GM18909 (cell line): ENCODE results near the gene MNAT1.
A peak's percentile ranks its signal among the peaks of the same experiment; 100 is the strongest.
"Not testable (repeated sequence)": the region's sequence is repeated elsewhere in the genome, so short reads cannot be mapped to it uniquely, and the experiment has no call there.

Experiments
- ATAC-seq: cut with Tn5 transposase; IDR thresholded peaks from one replicate; pipeline ENCODE4 v1.9.1; 2021; ENCODE audit warnings: mild to moderate bottlenecking; ENCODE audit not compliant: unreplicated experiment, poor library complexity

Gene MNAT1

GRCh38 chr14:60800409-60800808 lies 65.8 kb downstream of the MNAT1 start:
- no peak for ATAC-seq

DNA sequence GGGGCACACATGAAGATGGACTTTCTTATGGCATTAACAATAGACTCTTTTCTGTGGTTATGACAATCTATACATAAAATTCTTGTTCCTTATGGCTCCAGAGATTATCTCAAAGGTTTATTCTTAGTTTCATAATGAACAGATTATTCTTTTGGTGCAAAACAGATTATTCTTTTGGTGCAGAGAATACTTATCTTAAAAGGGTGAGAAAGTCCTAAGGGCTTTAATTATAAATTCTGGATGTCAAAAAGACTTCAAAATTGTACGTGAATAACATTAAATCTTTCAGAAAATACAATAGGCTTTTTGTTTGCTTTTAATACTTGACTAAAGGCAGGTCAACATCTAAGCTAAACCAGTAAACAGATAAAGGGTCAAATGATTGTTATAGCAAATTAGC lies 69.3 kb downstream of the MNAT1 start:
- no peak for ATAC-seq

- ATAC-seq = no peak
These were observed 71.4 kb downstream of the MNAT1 start for GRCh38 chr14:60805841-60806430.

DNA sequence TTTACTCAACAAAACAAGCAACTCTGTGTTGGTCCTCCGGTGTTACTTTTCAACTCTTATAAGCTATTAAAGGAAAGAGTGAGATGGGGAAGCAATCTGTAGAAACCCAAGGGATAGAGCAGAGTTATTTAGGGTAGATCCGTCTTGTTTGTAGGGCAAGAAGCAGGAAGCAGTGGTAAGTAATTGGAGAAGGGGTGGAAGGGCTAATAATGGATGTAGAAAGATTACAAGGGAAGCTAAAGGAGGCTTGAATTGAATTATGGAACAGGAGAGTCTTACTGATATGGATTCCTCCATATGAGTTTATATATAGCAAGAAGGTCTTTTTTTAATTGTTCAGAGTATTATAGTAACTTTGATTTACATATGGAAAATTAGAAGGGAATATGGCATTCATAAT lies 72.7 kb downstream of the MNAT1 start:
- no peak for ATAC-seq

GRCh38 chr14:60807971-60808370 lies 73.4 kb downstream of the MNAT1 start:
- no peak for ATAC-seq

- ATAC-seq = no peak
These were observed 78.4 kb downstream of the MNAT1 start for GRCh38 chr14:60812987-60813386.

DNA sequence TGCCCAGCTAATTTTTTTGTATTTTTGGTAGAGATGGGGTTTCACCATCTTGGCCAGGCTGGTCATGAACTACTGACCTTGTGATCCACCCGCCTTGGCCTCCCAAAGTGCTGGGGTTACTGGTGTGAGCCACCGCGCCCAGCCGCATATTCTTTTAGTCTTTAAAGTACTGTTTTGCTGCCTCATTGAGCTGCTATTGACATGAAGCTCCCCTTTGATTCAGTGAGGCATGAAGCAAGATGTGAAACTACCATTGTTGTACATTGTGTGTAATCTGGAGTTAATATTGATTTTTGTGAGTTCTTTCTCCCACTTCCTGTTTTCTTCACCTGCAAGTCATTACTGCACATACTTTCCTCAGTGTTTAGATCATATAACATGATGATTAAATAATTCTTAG lies 80.8 kb downstream of the MNAT1 start:
- peak; percentile 98 for ATAC-seq

DNA sequence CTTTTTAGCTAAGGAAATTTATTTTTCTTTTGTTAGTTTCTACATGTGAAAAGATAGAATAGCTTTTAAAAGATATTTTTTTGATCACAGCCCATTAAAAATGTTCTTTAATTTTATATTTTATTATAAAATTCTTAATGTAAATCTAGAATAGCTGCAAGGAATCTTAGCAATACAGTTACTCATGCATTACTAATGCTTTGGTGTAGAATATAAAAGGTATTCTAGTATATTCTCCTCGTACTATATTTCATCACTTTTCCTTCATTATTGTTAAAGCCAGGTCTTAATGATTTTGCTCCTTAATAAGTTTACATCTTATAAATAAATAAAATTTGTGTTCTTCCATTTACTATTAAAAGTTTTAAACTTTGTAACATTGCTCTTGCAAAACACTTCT lies 82.6 kb downstream of the MNAT1 start:
- ATAC-seq = no peak

DNA sequence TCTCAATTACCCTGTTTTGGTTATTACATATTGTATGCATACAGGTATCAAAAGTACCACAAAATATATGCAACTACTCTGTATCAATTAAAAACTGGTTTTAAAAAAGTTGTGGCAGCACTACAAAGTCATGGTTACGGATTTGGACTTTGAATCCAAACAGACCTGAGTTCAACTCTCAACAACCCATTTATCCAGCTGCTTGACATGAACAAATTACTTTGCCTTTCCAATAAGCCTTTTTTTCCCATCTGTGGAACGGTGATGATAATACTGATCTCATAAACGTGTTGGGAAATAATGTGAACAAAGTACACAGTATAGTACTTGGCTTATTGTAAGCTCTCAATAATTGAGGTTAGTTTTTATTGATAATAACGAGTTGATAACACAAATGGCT lies 85.0 kb downstream of the MNAT1 start:
- ATAC-seq = no peak

DNA sequence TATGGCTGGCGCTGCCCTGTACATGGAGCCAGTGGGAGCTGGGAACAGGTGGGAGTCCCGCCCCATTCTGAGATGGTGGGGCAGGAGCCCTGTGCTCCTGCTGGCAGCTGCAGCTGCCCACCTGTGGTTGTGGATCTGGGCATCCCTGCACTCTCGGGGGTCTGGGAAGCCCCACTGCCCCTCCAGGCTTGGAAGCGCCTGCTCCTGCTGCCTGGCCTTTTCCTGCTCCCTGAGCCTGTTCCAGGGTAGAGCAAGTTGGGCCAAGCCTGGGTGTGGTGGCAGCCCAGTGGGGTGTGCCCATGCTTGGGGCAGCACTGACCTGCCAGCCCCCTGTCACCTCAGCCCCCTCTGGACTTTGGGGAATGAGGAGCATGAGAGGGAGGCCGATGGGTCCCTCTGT lies 104.0 kb downstream of the MNAT1 start:
- ATAC-seq = no peak

DNA sequence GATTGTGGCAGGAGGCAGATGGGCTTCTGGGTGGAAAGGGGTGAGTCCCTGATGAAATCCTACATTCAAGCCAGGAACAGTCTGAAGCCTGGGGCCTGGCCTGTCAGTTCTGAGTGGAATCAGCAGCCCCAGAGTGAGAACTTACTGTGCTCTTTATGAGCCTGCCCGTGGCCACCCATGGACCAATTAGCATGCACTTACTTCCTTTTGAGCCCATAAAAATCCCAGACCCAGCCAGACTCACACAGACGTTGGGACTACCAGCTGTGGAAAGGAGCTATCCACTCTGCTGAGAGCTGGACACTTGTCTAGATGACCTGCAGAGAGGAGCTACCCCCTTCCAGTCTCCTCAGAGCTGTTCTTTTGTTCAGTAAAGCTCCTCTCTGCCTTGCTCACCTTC lies 104.5 kb downstream of the MNAT1 start:
- ATAC-seq = no peak

- no peak for ATAC-seq
These were observed 105.1 kb downstream of the MNAT1 start for GRCh38 chr14:60839657-60840056.

GRCh38 chr14:60840313-60840712 lies 105.8 kb downstream of the MNAT1 start:
- no peak for ATAC-seq

DNA sequence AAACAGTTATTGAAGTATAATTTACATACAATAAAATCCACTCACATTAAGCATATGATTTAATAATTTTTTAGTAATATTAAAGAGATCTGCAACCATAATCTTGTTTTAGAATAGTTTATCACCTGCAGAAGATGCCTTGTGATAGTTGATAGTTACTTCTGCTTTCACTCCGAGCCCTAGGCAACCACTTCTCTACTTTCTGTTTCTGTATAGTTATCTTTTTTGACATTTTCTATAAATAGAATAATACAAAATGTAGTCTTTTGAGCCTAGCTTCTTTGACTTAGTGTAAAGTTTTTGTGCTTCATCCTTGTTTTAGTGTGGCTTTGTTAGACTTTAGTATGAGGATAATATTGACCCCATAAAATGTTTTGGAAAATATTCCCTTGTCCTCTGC lies 111.0 kb downstream of the MNAT1 start:
- peak; percentile 98 for ATAC-seq

GRCh38 chr14:60848066-60848465 lies 113.5 kb downstream of the MNAT1 start:
- ATAC-seq = no peak

DNA sequence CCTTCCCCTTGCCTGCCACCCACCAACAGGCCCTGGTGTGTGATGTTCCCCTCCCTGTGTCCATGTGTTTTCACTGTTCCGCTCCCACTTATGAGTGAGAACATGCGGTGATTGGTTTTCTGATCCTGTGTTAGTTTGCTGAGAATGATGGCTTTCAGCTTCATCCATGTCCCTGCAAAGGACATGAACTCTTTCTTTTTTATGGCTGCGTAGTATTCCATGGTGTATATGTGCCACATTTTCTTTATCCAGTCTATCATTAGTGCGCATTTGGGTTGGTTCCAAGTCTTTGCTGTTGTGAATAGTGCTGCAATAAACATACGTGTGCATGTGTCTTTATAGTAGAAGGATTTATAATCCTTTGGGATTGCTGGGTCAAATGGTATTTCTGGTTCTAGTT lies 117.1 kb downstream of the MNAT1 start:
- not testable (repeated sequence) for ATAC-seq

DNA sequence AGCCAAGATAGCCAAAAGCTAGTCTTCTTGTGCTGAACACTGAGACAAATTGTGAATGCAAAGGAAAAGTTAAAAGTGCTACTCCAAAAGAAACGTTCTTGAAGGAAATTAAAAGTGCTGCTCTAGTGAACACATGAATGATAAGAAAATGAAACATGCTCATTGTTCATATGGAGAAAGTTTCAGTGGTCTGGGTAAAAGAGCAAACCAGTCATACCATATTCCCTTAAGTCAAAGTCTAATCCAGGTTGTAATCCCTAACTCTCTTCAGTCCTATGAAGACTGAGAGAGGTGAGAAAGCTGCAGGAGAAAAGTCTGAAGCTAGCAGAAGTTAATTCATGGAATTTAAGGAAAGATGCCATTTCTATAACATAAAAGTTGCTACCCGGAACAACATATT lies 121.5 kb downstream of the MNAT1 start:
- no peak for ATAC-seq

- ATAC-seq = no peak
These were observed 125.0 kb downstream of the MNAT1 start for GRCh38 chr14:60859525-60859924.

- no peak for ATAC-seq
These were observed 127.1 kb downstream of the MNAT1 start for GRCh38 chr14:60861545-60862140.

- no peak for ATAC-seq
These were observed 127.7 kb downstream of the MNAT1 start for GRCh38 chr14:60862283-60862682.

GRCh38 chr14:60863249-60863648 lies 128.7 kb downstream of the MNAT1 start:
- ATAC-seq = no peak

DNA sequence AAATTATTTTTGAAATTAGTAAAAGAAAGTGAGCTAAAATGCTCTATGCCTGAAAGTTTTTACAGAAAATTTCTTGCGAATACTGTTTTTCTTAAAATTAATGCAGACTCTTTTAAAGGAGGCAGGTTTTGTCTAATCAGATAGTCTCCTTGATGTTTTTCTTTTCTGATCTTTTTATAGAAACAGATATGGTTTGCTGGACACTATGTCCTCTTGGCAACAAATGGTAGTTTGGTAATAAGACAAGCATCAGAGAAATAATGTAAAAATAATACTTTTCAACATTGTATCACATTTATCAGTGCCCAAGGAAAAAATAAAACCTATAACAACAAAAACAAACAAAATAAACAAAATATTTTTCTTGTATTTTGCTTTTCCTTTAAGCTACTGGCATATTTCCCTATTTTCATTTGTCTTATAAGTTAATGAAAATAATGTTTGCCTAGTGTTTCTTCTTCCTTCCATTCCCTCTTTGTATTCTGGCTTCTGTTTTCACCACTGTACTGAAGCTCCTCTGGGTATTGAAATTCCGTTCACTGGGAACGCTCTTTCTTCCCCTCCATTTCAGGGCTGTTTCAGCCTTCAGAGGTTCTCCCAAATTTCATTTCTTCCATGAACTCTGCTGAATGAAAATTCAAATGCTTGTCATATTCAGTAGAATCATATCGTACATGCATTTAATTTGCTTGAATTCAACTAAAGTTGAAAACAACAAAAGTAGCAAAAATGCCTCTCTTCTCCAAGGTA lies 131.0 kb downstream of the MNAT1 start:
- ATAC-seq = no peak
